ENCODE results near the gene PSMD14. TPM values are rescaled to one million over a fixed set of nuclear protein-coding genes. Genes with fewer than 3 reads are reported as not detected.

PSMD14 gene
- total RNA-seq, 1 experiment from 2014 or later, result 83.7 TPM

DNA sequence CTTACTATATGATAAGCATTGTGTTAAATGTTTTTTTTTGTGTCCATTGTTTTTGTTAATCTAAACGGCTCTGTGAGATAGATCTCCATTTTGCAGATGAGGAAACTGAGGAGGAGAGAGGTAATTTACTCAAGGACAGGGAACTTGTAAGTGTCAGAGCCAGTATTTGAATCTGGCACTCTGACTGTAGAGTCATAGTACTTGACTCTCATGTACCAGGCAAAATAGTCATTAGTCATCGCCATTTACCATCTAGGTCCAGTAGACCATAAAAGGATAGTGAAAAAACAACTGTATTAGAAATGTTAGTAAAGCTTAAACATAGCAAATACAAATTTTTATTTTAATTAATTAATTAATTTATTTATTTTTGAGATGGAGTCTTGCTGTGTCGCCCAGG is 4.8 kb downstream of the PSMD14 start:
- Histone ChIP-seq H3K56ac (ENCODE audit: insufficient read length, low read depth, low read length) (no peak overlapping the region), H2AK5ac (ENCODE audit: insufficient read length, low read length) (no peak overlapping the region), H3K4me2 (ENCODE audit: insufficient read depth, insufficient read length, low read length) (no peak overlapping the region), H3K9me3 (ENCODE audit: control insufficient read depth, low read depth, low read length) (no peaks in the 10 kb centered on the region), H3T11ph (ENCODE audit: low read length) (no peak overlapping the region), H3K27ac (ENCODE audit: insufficient read length, low read depth, low read length) (no peak overlapping the region), H4K5ac (ENCODE audit: insufficient read length, low read depth, low read length) (no peak overlapping the region), H2BK12ac (ENCODE audit: insufficient read length, low read depth, low read length) (no peak overlapping the region), H2BK5ac (ENCODE audit: insufficient read length, low read length) (no peak overlapping the region), H4K91ac (ENCODE audit: insufficient read length, low read depth, low read length) (no peak overlapping the region), H3K4ac (ENCODE audit: low read depth, low read length) (no peak overlapping the region), H2BK15ac (ENCODE audit: low read depth, low read length) (no peak overlapping the region), H3K18ac (ENCODE audit: insufficient read length, low read depth, low read length) (no peak overlapping the region), H3K4me1 (ENCODE audit: insufficient read depth, low read length) (no peaks in the 10 kb centered on the region), H3K79me1 (ENCODE audit: insufficient read depth, low read depth, low read length, poor library complexity, severe bottlenecking) (no peaks in the 10 kb centered on the region), H3K79me2 (ENCODE audit: insufficient read depth, low read length) (peaks cover 34% of the 10 kb centered on the region), H3K27me3 (ENCODE audit: insufficient read depth, low read length) (no peaks in the 10 kb centered on the region), H2BK120ac (ENCODE audit: low read depth, low read length, poor library complexity, severe bottlenecking) (no peak overlapping the region), H2AFZ (ENCODE audit: low read length) (no peak overlapping the region), H3K23me2 (ENCODE audit: insufficient read length, low read depth, low read length, poor library complexity, severe bottlenecking) (no peaks in the 10 kb centered on the region), H3K9ac (ENCODE audit: extremely low read depth, insufficient read length, low read length) (no peak overlapping the region), H4K20me1 (ENCODE audit: control insufficient read depth, insufficient read depth, insufficient read length) (no peaks in the 10 kb centered on the region), H3K14ac (ENCODE audit: insufficient read depth, low read length) (no peak overlapping the region), H3K23ac (ENCODE audit: insufficient read length, low read depth, low read length) (no peak overlapping the region), H4K8ac (replicated peaks; ENCODE audit: insufficient read length, low read depth, low read length) (no peak overlapping the region), H2BK20ac (ENCODE audit: low read depth, low read length, poor library complexity, severe bottlenecking) (no peak overlapping the region)
- Mint-ChIP-seq H3K27ac (no peak overlapping the region), H3K4me1 (peaks cover 9% of the 10 kb centered on the region in 2 experiments), H3K4me3 (no peak overlapping the region), H3K27me3 (ENCODE audit: low read depth) (no peaks in the 10 kb centered on the region), H3K9me3 (no peaks in the 10 kb centered on the region), H3K36me3 (ENCODE audit: insufficient read depth in 1 of 3, low read depth in 3 of 3) (peaks cover 11 to 29% (median 14%) of the 10 kb centered on the region in 3 experiments; a peak in 6 of 7 replicates)
- no peak for DNase-seq
- TF ChIP-seq CTCF (conservative IDR thresholded peaks at IDR 0.05), result no peak
- WGBS (ENCODE audit: extremely low coverage, insufficient read length, low lambda C conversion rate), result no CpG with 5 or more reads among the region's 3 CpGs
